Esophagus muscularis mucosa (tissue), 3 donors: ENCODE data around the gene C7orf33.

Experiments
- CTCF ChIP-seq, 3 experiments: fragments of 200-600 bp in 2 of 3; fragments of 450-650 bp in 1 of 3; sonication (generic) in 2 of 3; IDR thresholded peaks; one replicate each; pipeline ENCODE4 v1.5.1; 2017 to 2019; ENCODE audit warnings: antibody characterized with exemption in 3 of 3, mild to moderate bottlenecking in 2 of 3, moderate library complexity in 1 of 3
- EP300 ChIP-seq: sonication (generic); formaldehyde crosslinking; IDR thresholded peaks from one replicate; pipeline ENCODE4 v1.6.1; 2017; ENCODE audit warnings: antibody characterized with exemption

GRCh38 chr7:148607151-148607661 lies 16.6 kb downstream of the C7orf33 start:
- no peak for TF ChIP-seq CTCF (IDR thresholded peaks at IDR 0.05)
- TF ChIP-seq EP300: no peak
